Endothelial cell of umbilical vein (primary cell): ENCODE data around the gene ACSM5. TPM values are rescaled to one million over a fixed set of nuclear protein-coding genes. Genes with fewer than 3 reads are reported as not detected.

Experiments used
- BruUV-seq: library from RNA; stranded (reverse); fragments of 400-500 nt; replicated peaks from 2 replicates; lab custom pipeline; 2021; lab: Mats Ljungman, UMichigan
- CTCF ChIA-PET: fragments of 300-600, 350-600 bp; sonication (Branson Sonifier 250); formaldehyde crosslinking; loops from one replicate; lab custom pipeline; 2021; ENCODE audit warnings: antibody characterized with exemption, inconsistent platforms; lab: Charles Lee
- POLR2A ChIA-PET: fragments of 300-600, 350-600 bp; sonication (Branson Sonifier 250); formaldehyde crosslinking; loops from one replicate; lab custom pipeline; 2021; ENCODE audit warnings: antibody characterized with exemption, inconsistent platforms; lab: Charles Lee
- DNase-seq: peaks from one replicate; pipeline ENCODE4 v3.0.0-alpha.2; 2011; ENCODE audit warnings: low read depth, low spot score
- FAIRE-seq: peaks from 2 replicates; lab custom pipeline; 2011; peaks lifted over from hg19 to GRCh38; lab: Jason Lieb, UNC
- H2AFZ ChIP-seq: 2 replicates; pipeline ENCODE4 v1.6.0; 2012; ENCODE audit warnings: low read depth, low read length, control low read depth, inconsistent platforms
- H3K27ac ChIP-seq: 2 replicates; pipeline ENCODE4 v1.5.1; 2011; ENCODE audit warnings: low read depth, mild to moderate bottlenecking, control low read depth, low read length, moderate library complexity; ENCODE audit not compliant: insufficient read depth
- H3K27me3 ChIP-seq, 2 experiments: 2 replicates each; pipeline versions ENCODE4 v1.6.0 to v1.6.1; 2011; ENCODE audit warnings: low read length in 2 of 2, mixed read lengths in 1 of 2; ENCODE audit not compliant: control insufficient read depth in 2 of 2, insufficient read depth in 2 of 2
- H3K36me3 ChIP-seq, 2 experiments: 2 replicates in 1 of 2; 3 replicates in 1 of 2; pipeline ENCODE4 v1.5.1; 2011; ENCODE audit warnings: low read length in 2 of 2, mild to moderate bottlenecking in 1 of 2, moderate library complexity in 1 of 2; ENCODE audit not compliant: control insufficient read depth in 2 of 2, insufficient read depth in 2 of 2; ENCODE audit errors: extremely low read depth in 1 of 2
- H3K4me1 ChIP-seq: 3 replicates; pipeline ENCODE4 v1.5.1; 2011; ENCODE audit warnings: mild to moderate bottlenecking, low read length; ENCODE audit not compliant: control insufficient read depth, insufficient read depth; ENCODE audit errors: extremely low read depth
- H3K4me2 ChIP-seq: 2 replicates; pipeline ENCODE4 v1.6.1; 2011; ENCODE audit warnings: low read length, control low read depth, mixed read lengths; ENCODE audit not compliant: insufficient read depth
- H3K4me3 ChIP-seq, 3 experiments: fragments of 200-600 bp in 1 of 3; sonication (generic), shearing (Covaris generic) in 1 of 3; replicated peaks in 1 of 3; 2 replicates each; pipeline ENCODE4 v1.5.1; 2011 to 2016; ENCODE audit warnings: control low read depth in 3 of 3, low read length in 3 of 3, mild to moderate bottlenecking in 2 of 3, inconsistent platforms in 1 of 3, low read depth in 1 of 3, moderate library complexity in 1 of 3; ENCODE audit not compliant: insufficient read depth in 1 of 3
- H3K79me2 ChIP-seq: 2 replicates; pipeline ENCODE4 v1.6.0; 2012; ENCODE audit warnings: low read length, inconsistent platforms; ENCODE audit not compliant: control insufficient read depth, insufficient read depth
- H3K9ac ChIP-seq: replicated peaks from 2 replicates; pipeline ENCODE3; 2011; ENCODE audit warnings: low read length, control low read depth; ENCODE audit not compliant: insufficient read depth; ENCODE audit errors: extremely low read depth
- H3K9me1 ChIP-seq: replicated peaks from 3 replicates; pipeline ENCODE4 v1.6.0; 2011; ENCODE audit warnings: mild to moderate bottlenecking, low read length; ENCODE audit not compliant: control insufficient read depth, insufficient read depth; ENCODE audit errors: extremely low read depth
- H3K9me3 ChIP-seq: replicated peaks from 2 replicates; pipeline ENCODE4 v1.5.1; 2012; ENCODE audit warnings: low read length, inconsistent platforms; ENCODE audit not compliant: control insufficient read depth, insufficient read depth
- H4K20me1 ChIP-seq: replicated peaks from 2 replicates; pipeline ENCODE3; 2011; ENCODE audit warnings: mild to moderate bottlenecking, low read length; ENCODE audit not compliant: control insufficient read depth, insufficient read depth; ENCODE audit errors: extremely low read depth
- CTCF ChIP-seq, 2 donors: IDR thresholded peaks; 1 replicate in 1 of 2; 2 replicates in 1 of 2; pipeline ENCODE4 v1.5.1; 2011; ENCODE audit warnings: low read length in 2 of 2, mild to moderate bottlenecking in 2 of 2, moderate library complexity in 2 of 2, control low read depth in 1 of 2, inconsistent platforms in 1 of 2, low read depth in 1 of 2; ENCODE audit not compliant: insufficient read depth in 1 of 2; ENCODE audit errors: extremely low read depth in 1 of 2
- POLR2A ChIP-seq: IDR thresholded peaks from 2 replicates; pipeline ENCODE4 v1.6.1; 2012; ENCODE audit warnings: low read depth, mild to moderate bottlenecking, control low read depth, low read length
- dilution Hi-C: fragments of 300-500 bp; cut with MboI; formaldehyde crosslinking; loops from one replicate; pipeline ENCODE4 v1.15.0; 2019; ENCODE audit warnings: low sequenced_read_pairs; ENCODE audit not compliant: extremely low pct_ligation_motif_present
- intact Hi-C: fragments of 100-400 bp; cut with micrococcal nuclease; formaldehyde crosslinking; loops from one replicate; pipeline ENCODE4 v1.10.0; 2022
- polyA plus RNA-seq, 4 experiments: library from polyadenylated mRNA; depleted of rRNA in 3 of 4; stranded (reverse) in 3 of 4; unstranded in 1 of 4; fragments of >200 nt; gene quantifications; 2 replicates each; pipeline versions ENCODE4 v1.2.1 to v1.2.3, GENCODE V29; 2011 to 2012; ENCODE audit warnings: missing spikeins in 1 of 4
- total RNA-seq: library from RNA; stranded (reverse); gene quantifications from 2 replicates; pipeline ENCODE4 v1.2.3, GENCODE V29; 2021

The ACSM5 gene
- total and polyA plus RNA-seq, 2 donors (not counting 3 experiments of a cell fraction or from before 2014, with no cell fraction given): 0.06 TPM; not detected in 1

- H4K20me1 ChIP-seq: no peaks in the 10 kb centered on the region
- H3K27ac ChIP-seq: no peak overlapping the region
- no peaks in the 10 kb centered on the region for H3K4me1 ChIP-seq
- H3K79me2 ChIP-seq: no peaks in the 10 kb centered on the region
- POLR2A ChIA-PET: no interaction called here
- H3K9me1 ChIP-seq: no peaks in the 10 kb centered on the region
- TF ChIP-seq POLR2A: no peak
- peak; percentile 60 to 78 for TF ChIP-seq CTCF (IDR thresholded peaks at IDR 0.05; ENCODE audit: extremely low read depth in 1 of 2, insufficient read depth in 1 of 2, low read depth in 1 of 2, low read length in 2 of 2)
- H3K4me2 ChIP-seq: no peak overlapping the region
- dilution Hi-C loops: no loop called here
- FAIRE-seq (peak; percentile 86), DNase-seq (peak; percentile 73)
- no peaks in the 10 kb centered on the region for H3K27me3 ChIP-seq
- no peak overlapping the region for H2AFZ ChIP-seq
- intact Hi-C loops: no loop called here
- H3K36me3 ChIP-seq: no peaks in the 10 kb centered on the region
- no peak overlapping the region for H3K9ac ChIP-seq
- H3K9me3 ChIP-seq: no peaks in the 10 kb centered on the region
- no peak overlapping the region for H3K4me3 ChIP-seq
- no TSS peak for BruUV-seq
- CTCF ChIA-PET: interaction anchor here (1.2 to 7.4 kb wide), 6 partner anchors 10 to 800 kb away, joined by 4 to 438 read pairs (median 14); no protein-coding TSS in a partner anchor
Observed at GRCh38 chr16:20383106-20384029, 26.0 kb upstream of the ACSM5 start.
